DMS53 treated with DMSO at 0.1 percent for 48 hours (cell line): Measurements from ENCODE around the gene AGAP5.

Source experiments
- DNase-seq: peaks from one replicate; lab custom pipeline; 2025; ENCODE audit not compliant: unreplicated experiment; lab: John Stamatoyannopoulos, UW

The AGAP5 gene

DNA sequence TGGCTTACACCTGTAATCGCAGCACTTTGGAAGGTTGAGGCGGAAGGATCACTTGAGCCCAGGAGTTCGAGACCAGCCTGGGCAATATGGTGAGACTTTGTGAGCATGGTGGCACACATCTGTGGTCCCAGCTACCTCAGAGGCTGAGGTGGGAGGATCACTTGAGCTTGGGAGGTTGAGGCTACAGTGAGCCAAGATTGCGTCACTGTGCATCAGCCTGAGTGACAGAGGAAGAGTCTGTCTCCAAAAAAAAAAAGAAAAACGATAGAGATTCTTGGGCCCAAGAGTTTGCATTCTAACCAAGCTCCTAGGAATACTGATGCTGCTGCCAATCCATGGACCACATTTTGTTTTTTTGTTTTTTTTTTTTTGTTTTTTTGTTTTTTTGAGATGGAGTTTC is 68.7 kb downstream of the AGAP5 start:
- no peak for DNase-seq

DNA sequence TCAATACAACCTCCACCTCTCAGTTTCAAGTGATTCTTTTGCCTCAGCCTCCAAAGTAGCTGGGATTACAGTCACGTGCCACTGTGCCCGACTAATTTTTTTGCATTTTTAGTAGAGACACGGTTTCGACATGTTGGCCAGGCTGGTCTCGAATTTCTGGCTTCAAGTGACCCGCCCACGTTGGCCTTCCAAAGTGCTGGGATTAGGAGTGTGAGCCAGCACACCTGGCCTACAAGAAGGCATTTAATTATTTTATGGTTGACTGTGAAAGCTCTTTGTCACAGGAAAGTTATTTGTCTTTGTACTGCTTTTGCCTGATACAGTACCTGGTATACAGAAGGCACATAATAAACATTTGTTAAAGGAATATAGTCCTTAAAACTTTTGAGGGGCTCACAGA is 69.5 kb downstream of the AGAP5 start:
- no peak for DNase-seq

- DNase-seq, result no peak
These were observed 70.6 kb downstream of the AGAP5 start for GRCh38 chr10:73627300-73627699.

- DNase-seq, result peak; percentile 96
These were observed 71.8 kb downstream of the AGAP5 start for GRCh38 chr10:73625884-73626752.

DNA sequence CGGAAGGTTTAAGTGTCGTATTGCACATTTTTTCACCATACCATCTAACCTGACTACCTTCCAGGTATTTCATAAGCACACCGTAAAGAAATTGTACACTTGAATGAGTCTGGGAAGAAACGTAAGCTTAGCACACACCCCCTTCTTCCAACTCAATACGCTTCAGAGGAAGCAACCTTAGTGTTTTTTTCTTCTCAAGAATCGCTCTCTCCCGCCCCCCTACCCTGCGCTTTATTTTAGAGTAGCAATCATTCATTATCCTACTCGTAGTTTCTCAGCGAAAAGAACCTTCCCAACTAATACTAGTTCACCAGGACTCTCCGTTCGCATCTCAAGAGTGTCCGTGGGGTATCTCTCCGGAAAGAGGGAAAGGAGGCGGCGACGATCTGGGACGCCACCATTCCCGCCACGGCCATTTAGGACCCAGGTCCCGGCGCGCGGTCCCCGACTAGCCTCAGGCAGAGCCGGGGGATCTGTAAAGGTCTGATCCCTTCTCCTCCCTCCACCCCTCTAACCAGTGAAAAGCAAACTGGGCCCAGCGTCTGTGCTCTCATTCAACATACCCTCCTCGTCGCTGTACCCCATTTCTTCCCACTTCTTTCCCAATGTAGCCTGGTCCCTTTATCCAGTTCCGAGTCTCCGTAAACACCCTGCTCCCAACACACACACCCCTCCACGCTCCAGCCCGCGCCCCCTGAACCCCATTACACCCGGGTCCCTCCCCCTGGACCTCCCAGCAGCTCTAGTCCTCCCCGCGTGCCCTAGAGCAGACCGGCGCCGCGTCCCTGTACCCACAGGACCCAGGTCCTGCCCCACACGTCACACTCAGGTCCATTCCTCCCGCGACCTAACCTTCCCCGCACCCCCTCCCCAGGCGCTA is 72.7 kb downstream of the AGAP5 start:
- no peak for DNase-seq
